A549 (cell line): ENCODE results near the gene CD3E. TPM values are rescaled to one million over a fixed set of nuclear protein-coding genes. Genes with fewer than 3 reads are reported as not detected.

ENCODE experiments used
- ATAC-seq, 2 experiments: fragments of 200-7000 bp in 1 of 2; fragments of >200 bp in 1 of 2; cut with Nextera tagmentation in 1 of 2; cut with Tn5 transposase in 1 of 2; 3 replicates each; pipeline versions ENCODE4 v1.8.0 to v1.9.1; 2018 to 2020; ENCODE audit warnings: mild to moderate bottlenecking in 1 of 2, moderate library complexity in 1 of 2
- CTCF ChIA-PET: fragments of 300-600 bp; sonication (Branson Sonifier 250); formaldehyde crosslinking; extraction: SDS; loops from one replicate; lab custom pipeline; 2021; ENCODE audit warnings: antibody characterized with exemption, inconsistent platforms; lab: Yijun Ruan, JAX
- POLR2A ChIA-PET: fragments of 350-600 bp; formaldehyde crosslinking; extraction: SDS; loops from one replicate; lab custom pipeline; 2021; ENCODE audit warnings: antibody characterized with exemption, inconsistent platforms; lab: Yijun Ruan, JAX
- DNase-seq, 2 experiments: peaks; one replicate each; pipeline versions ENCODE4 v3.0.0 to v3.0.0-alpha.2; 2011 to 2016; ENCODE audit warnings: low read depth in 1 of 2, low spot score in 1 of 2
- FAIRE-seq: peaks from 2 replicates; lab custom pipeline; 2011; peaks lifted over from hg19 to GRCh38; lab: Jason Lieb, UNC
- H3K27ac ChIP-seq, 2 experiments: fragments of >200 bp; sonication (Bioruptor Twin); formaldehyde crosslinking; 3 replicates each; pipeline ENCODE4 v1.5.1; 2016 to 2017
- H3K4me1 ChIP-seq: fragments of >200 bp; sonication (Bioruptor Twin); formaldehyde crosslinking; 3 replicates; pipeline ENCODE4 v1.6.1; 2016
- H3K4me2 ChIP-seq: fragments of >200 bp; sonication (Bioruptor Twin); formaldehyde crosslinking; 3 replicates; pipeline ENCODE4 v1.6.1; 2016
- H3K4me3 ChIP-seq: fragments of >200 bp; sonication (Bioruptor Twin); formaldehyde crosslinking; 3 replicates; pipeline ENCODE4 v1.5.1; 2016
- H3K9me3 ChIP-seq: fragments of >200 bp; sonication (Bioruptor Twin); formaldehyde crosslinking; 3 replicates; pipeline ENCODE4 v1.6.1; 2016
- CEBPB ChIP-seq, 2 experiments: fragments of >200 bp in 1 of 2; sonication (Bioruptor Twin) in 1 of 2; formaldehyde crosslinking in 1 of 2; IDR thresholded peaks; 2 replicates each; pipeline ENCODE4 v1.6.1; 2012 to 2016
- CHD2 ChIP-seq: fragments of 150-350 bp; IDR thresholded peaks from 2 replicates; pipeline ENCODE4 v1.6.1; 2014; ENCODE audit warnings: low read length; ENCODE audit not compliant: partially characterized antibody
- EHF ChIP-seq: fragments of 250-450 bp; sonication (Bioruptor Pico); IDR thresholded peaks from 2 replicates; pipeline ENCODE4 v1.5.0; 2020; ENCODE audit warnings: mild to moderate bottlenecking
- ESRRA ChIP-seq: fragments of 150-350 bp; IDR thresholded peaks from 2 replicates; pipeline ENCODE4 v1.6.1; 2014; ENCODE audit warnings: mild to moderate bottlenecking, low read length, borderline replicate concordance
- FOXS1 ChIP-seq: fragments of 250-450 bp; sonication (Bioruptor Pico); IDR thresholded peaks from 2 replicates; pipeline ENCODE4 v1.5.0; 2020; ENCODE audit warnings: mild to moderate bottlenecking, moderate library complexity
- GATA3 ChIP-seq: IDR thresholded peaks from 2 replicates; pipeline ENCODE4 v1.6.1; 2012; ENCODE audit warnings: borderline replicate concordance
- HDAC2 ChIP-seq: fragments of 200-600 bp; sonication (generic); IDR thresholded peaks from 2 replicates; pipeline ENCODE4 v1.6.1; 2016
- HEYL ChIP-seq: fragments of 250-450 bp; sonication (Bioruptor Pico); IDR thresholded peaks from 2 replicates; pipeline ENCODE4 v1.8.0; 2021; ENCODE audit warnings: mild to moderate bottlenecking, moderate library complexity
- HOXB5 ChIP-seq: fragments of 250-450 bp; sonication (Bioruptor Pico); IDR thresholded peaks from 2 replicates; pipeline ENCODE4 v1.5.0; 2020; ENCODE audit warnings: mild to moderate bottlenecking, moderate library complexity
- JUN ChIP-seq, 2 experiments: fragments of >200 bp; sonication (Bioruptor Twin); formaldehyde crosslinking; IDR thresholded peaks; 2 replicates in 1 of 2; 3 replicates in 1 of 2; pipeline ENCODE4 v1.6.1; 2016 to 2017
- MAX ChIP-seq: IDR thresholded peaks from 2 replicates; pipeline ENCODE4 v1.6.1; 2012
- PHF8 ChIP-seq: fragments of 200-600 bp; sonication (generic); IDR thresholded peaks from 2 replicates; pipeline ENCODE4 v1.6.1; 2016; ENCODE audit warnings: low read depth, mild to moderate bottlenecking, antibody characterized with exemption, moderate library complexity, borderline replicate concordance
- POLR2AphosphoS2 ChIP-seq: conservative IDR thresholded peaks from 2 replicates; pipeline ENCODE4 v1.6.1; 2012; ENCODE audit warnings: low read length, improper control_type of control experiment, inconsistent platforms
- RFX5 ChIP-seq: fragments of 450-650 bp; IDR thresholded peaks from 2 replicates; pipeline ENCODE4 v1.7.1; 2014; ENCODE audit warnings: antibody characterized with exemption, mild to moderate bottlenecking, moderate library complexity
- WGBS: methylation state at CpG from one replicate; pipeline ENCODE4 v1.1.6; 2017; ENCODE audit errors: missing lambda C conversion rate; 5-methylcytosine and 5-hydroxymethylcytosine counted together
- polyA plus RNA-seq, 4 experiments: library from polyadenylated mRNA; depleted of rRNA in 3 of 4; stranded (reverse); fragments of >200 nt; fragmentation: RNase III in 1 of 4; extraction: RNeasy Plus Mini Kit Qiagen cat#74134 plus additional on column Dnase treatment in 1 of 4; gene quantifications; 2 replicates in 3 of 4; 3 replicates in 1 of 4; pipeline ENCODE4 v1.2.3, GENCODE V29; 2011 to 2017
- TF ChIP-seq, protein P1 (sequence below): fragments of >200 bp; sonication (Bioruptor Twin); formaldehyde crosslinking; IDR thresholded peaks from 3 replicates; pipeline ENCODE4 v1.6.1; 2016
- TF ChIP-seq, protein P2 (sequence below): fragments of 150-350 bp; IDR thresholded peaks from 2 replicates; pipeline ENCODE4 v1.6.1; 2014; ENCODE audit warnings: low read depth, mild to moderate bottlenecking, low read length
- TF ChIP-seq, protein P3 (sequence below): fragments of >200 bp; sonication (Bioruptor Twin); formaldehyde crosslinking; IDR thresholded peaks from 3 replicates; pipeline ENCODE4 v1.5.1; 2016
- TF ChIP-seq, protein P4 (sequence below): fragments of 450-650 bp; IDR thresholded peaks from 2 replicates; pipeline ENCODE4 v1.6.1; 2014; ENCODE audit warnings: antibody characterized with exemption

CD3E gene
- polyA plus RNA-seq, 2 of the 4 experiments (the other 2 are of a cell fraction) = not detected

DNA sequence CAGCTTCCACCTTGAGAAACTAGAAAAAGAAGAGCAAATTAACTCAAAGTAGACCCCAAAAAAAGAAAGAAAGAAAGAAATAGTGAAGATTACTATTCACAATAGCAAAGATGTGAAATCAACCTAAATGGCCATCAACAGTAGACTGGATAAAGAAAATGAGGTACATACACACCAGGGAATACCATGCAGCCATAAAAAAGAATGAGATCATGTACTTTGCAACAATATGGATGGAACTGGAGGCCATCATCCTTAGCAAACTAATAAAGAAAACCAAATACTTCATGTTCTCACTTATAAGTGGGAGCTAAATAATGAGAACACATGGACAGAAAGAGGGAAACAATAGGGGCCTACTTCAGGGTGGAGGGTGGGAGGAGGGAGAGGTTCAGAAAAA lies 24.2 kb downstream of the CD3E start:
- DNase-seq (no peak), FAIRE-seq (no peak), ATAC-seq (no peak)
- TF ChIP-seq, protein P1, sequence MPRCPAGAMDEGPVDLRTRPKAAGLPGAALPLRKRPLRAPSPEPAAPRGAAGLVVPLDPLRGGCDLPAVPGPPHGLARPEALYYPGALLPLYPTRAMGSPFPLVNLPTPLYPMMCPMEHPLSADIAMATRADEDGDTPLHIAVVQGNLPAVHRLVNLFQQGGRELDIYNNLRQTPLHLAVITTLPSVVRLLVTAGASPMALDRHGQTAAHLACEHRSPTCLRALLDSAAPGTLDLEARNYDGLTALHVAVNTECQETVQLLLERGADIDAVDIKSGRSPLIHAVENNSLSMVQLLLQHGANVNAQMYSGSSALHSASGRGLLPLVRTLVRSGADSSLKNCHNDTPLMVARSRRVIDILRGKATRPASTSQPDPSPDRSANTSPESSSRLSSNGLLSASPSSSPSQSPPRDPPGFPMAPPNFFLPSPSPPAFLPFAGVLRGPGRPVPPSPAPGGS = no peak
- TF ChIP-seq CEBPB (IDR thresholded peaks at IDR 0.05) = no peak
- TF ChIP-seq ESRRA = no peak
- no peak for TF ChIP-seq FOXS1 (CRISPR knock-in tag)
- no peak for TF ChIP-seq PHF8
- TF ChIP-seq GATA3 = no peak
- TF ChIP-seq, protein P2, sequence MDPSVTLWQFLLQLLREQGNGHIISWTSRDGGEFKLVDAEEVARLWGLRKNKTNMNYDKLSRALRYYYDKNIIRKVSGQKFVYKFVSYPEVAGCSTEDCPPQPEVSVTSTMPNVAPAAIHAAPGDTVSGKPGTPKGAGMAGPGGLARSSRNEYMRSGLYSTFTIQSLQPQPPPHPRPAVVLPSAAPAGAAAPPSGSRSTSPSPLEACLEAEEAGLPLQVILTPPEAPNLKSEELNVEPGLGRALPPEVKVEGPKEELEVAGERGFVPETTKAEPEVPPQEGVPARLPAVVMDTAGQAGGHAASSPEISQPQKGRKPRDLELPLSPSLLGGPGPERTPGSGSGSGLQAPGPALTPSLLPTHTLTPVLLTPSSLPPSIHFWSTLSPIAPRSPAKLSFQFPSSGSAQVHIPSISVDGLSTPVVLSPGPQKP = no peak
- no peak for TF ChIP-seq HOXB5 (CRISPR knock-in tag)
- no peak overlapping the region for H3K27ac ChIP-seq
- H3K9me3 ChIP-seq = no peaks in the 10 kb centered on the region
- no peaks in the 10 kb centered on the region for H3K4me1 ChIP-seq
- ChIA-PET CTCF (no interaction called here), POLR2A (no interaction called here)
- no peak overlapping the region for H3K4me2 ChIP-seq
- H3K4me3 ChIP-seq = no peak overlapping the region

- DNase-seq = no peak
- FAIRE-seq = no peak
- POLR2A ChIA-PET = no interaction called here
- H3K9me3 ChIP-seq = no peaks in the 10 kb centered on the region
- CTCF ChIA-PET = no interaction called here
- TF ChIP-seq, protein P3, sequence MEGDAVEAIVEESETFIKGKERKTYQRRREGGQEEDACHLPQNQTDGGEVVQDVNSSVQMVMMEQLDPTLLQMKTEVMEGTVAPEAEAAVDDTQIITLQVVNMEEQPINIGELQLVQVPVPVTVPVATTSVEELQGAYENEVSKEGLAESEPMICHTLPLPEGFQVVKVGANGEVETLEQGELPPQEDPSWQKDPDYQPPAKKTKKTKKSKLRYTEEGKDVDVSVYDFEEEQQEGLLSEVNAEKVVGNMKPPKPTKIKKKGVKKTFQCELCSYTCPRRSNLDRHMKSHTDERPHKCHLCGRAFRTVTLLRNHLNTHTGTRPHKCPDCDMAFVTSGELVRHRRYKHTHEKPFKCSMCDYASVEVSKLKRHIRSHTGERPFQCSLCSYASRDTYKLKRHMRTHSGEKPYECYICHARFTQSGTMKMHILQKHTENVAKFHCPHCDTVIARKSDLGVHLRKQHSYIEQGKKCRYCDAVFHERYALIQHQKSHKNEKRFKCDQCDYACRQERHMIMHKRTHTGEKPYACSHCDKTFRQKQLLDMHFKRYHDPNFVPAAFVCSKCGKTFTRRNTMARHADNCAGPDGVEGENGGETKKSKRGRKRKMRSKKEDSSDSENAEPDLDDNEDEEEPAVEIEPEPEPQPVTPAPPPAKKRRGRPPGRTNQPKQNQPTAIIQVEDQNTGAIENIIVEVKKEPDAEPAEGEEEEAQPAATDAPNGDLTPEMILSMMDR = no peak
- no peak for TF ChIP-seq POLR2AphosphoS2
- no peak for TF ChIP-seq HDAC2
- no peak for TF ChIP-seq CHD2
- no peak overlapping the region for H3K4me2 ChIP-seq
- no peak overlapping the region for H3K27ac ChIP-seq
- ATAC-seq = no peak
- no peak overlapping the region for H3K4me3 ChIP-seq
- WGBS = 6% methylated on average over 1 of the region's 1 CpG
- H3K4me1 ChIP-seq = no peaks in the 10 kb centered on the region
Observed at GRCh38 chr11:118334745-118335144, 30.2 kb downstream of the CD3E start.

GRCh38 chr11:118338637-118339061 lies 34.1 kb downstream of the CD3E start:
- Histone ChIP-seq H3K4me3 (no peak overlapping the region), H3K4me1 (no peaks in the 10 kb centered on the region), H3K9me3 (no peaks in the 10 kb centered on the region), H3K4me2 (no peak overlapping the region), H3K27ac (no peak overlapping the region)
- POLR2A ChIA-PET = no interaction called here
- CTCF ChIA-PET = no interaction called here
- 37% methylated on average over 7 of the region's 7 CpGs for WGBS
- ATAC-seq = no peak
- no peak for FAIRE-seq
- DNase-seq = no peak
- TF ChIP-seq PHF8 (no peak), EHF (CRISPR knock-in tag) (no peak), MAX (no peak), JUN (IDR thresholded peaks at IDR 0.05) (no peak), HEYL (no peak), RFX5 (no peak)
- TF ChIP-seq, protein P4, sequence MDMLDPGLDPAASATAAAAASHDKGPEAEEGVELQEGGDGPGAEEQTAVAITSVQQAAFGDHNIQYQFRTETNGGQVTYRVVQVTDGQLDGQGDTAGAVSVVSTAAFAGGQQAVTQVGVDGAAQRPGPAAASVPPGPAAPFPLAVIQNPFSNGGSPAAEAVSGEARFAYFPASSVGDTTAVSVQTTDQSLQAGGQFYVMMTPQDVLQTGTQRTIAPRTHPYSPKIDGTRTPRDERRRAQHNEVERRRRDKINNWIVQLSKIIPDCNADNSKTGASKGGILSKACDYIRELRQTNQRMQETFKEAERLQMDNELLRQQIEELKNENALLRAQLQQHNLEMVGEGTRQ = no peak
